Peyer's patch (tissue), 4 donors: ENCODE data around the gene ZNF622. TPM values are rescaled to one million over a fixed set of nuclear protein-coding genes. Genes with fewer than 3 reads are reported as not detected.

ENCODE experiments used
- DNase-seq, 3 donors: peaks; one replicate each; pipeline ENCODE4 v3.0.0-alpha.2; 2017 to 2019
- H3K27ac ChIP-seq, 4 donors: fragments of 200-600 bp; sonication (generic); one replicate each; pipeline ENCODE4 v1.5.1; 2016 to 2019
- H3K27me3 ChIP-seq, 2 donors: fragments of 200-600 bp; sonication (generic); one replicate each; pipeline ENCODE4 v1.5.1; 2019
- H3K36me3 ChIP-seq, 3 donors: fragments of 200-600 bp; sonication (generic); one replicate each; pipeline ENCODE4 v1.5.1; 2016 to 2019
- H3K4me1 ChIP-seq, 4 donors: fragments of 200-600 bp; sonication (generic); one replicate each; pipeline ENCODE4 v1.5.1; 2016 to 2019
- H3K4me3 ChIP-seq, 4 donors: fragments of 200-600 bp; sonication (generic); 1 replicate in 3 of 4; 2 replicates in 1 of 4; pipeline ENCODE4 v1.5.1; 2016 to 2019; ENCODE audit warnings: mild to moderate bottlenecking in 1 of 4
- H3K9me3 ChIP-seq, 4 donors: fragments of 200-600 bp; sonication (generic); one replicate each; pipeline ENCODE4 v1.5.1; 2016 to 2019; ENCODE audit warnings: mild to moderate bottlenecking in 1 of 4
- CTCF ChIP-seq, 6 experiments: fragments of 450-650 bp in 4 of 6; fragments of 200-600 bp in 2 of 6; sonication (generic) in 1 of 6; IDR thresholded peaks; one replicate each; pipeline ENCODE4 v1.5.1; 2017 to 2019; ENCODE audit warnings: antibody characterized with exemption in 6 of 6, mild to moderate bottlenecking in 3 of 6, moderate library complexity in 1 of 6
- POLR2A ChIP-seq, 2 donors: fragments of 450-650 bp; IDR thresholded peaks; one replicate each; pipeline ENCODE4 v1.5.1; 2017; ENCODE audit warnings: antibody characterized with exemption in 2 of 2, mild to moderate bottlenecking in 2 of 2, moderate library complexity in 2 of 2
- total RNA-seq, 4 donors: library from RNA; depleted of rRNA; stranded (reverse); fragments of >200 nt; gene quantifications; one replicate each; pipeline ENCODE4 v1.1.0, GENCODE V29; 2016

Gene ZNF622
- total RNA-seq, 4 donors from 2014 or later: 26.7 to 44.6 (median 32.5) TPM

- Histone ChIP-seq H3K4me1 (peaks cover 0 to 5% (median 0%) of the 10 kb centered on the region in 4 donors), H3K4me3 (no peak overlapping the region), H3K27ac (no peak overlapping the region), H3K27me3 (no peaks in the 10 kb centered on the region), H3K9me3 (peaks cover 0 to 7% (median 3%) of the 10 kb centered on the region in 4 donors), H3K36me3 (no peaks in the 10 kb centered on the region)
- TF ChIP-seq POLR2A (IDR thresholded peaks at IDR 0.05): no peak
- TF ChIP-seq CTCF (IDR thresholded peaks at IDR 0.05): no peak
- DNase-seq: no peak
Measured at GRCh38 chr5:16497546-16497945, 31.9 kb upstream of the ZNF622 start.

- H3K36me3 ChIP-seq: no peaks in the 10 kb centered on the region
- H3K27ac ChIP-seq: peak overlapping the region in 1 of 4 donors; percentile 3
- peaks cover 0 to 7% (median 3%) of the 10 kb centered on the region in 4 donors for H3K9me3 ChIP-seq
- TF ChIP-seq CTCF (IDR thresholded peaks at IDR 0.05) (no peak), POLR2A (IDR thresholded peaks at IDR 0.05) (no peak)
- H3K4me1 ChIP-seq: peaks cover 0 to 16% (median 0%) of the 10 kb centered on the region in 4 donors
- no peak for DNase-seq
- H3K27me3 ChIP-seq: no peaks in the 10 kb centered on the region
- no peak overlapping the region for H3K4me3 ChIP-seq
Measured at GRCh38 chr5:16493261-16493660, 27.7 kb upstream of the ZNF622 start.

- peak in 2 of 3 donors; percentile 65 to 77 for DNase-seq
- no peak for TF ChIP-seq POLR2A (IDR thresholded peaks at IDR 0.05)
- peak in 1 of 6 experiments; percentile 2 for TF ChIP-seq CTCF (IDR thresholded peaks at IDR 0.05)
- H3K4me1 ChIP-seq: peaks cover 0 to 23% (median 0%) of the 10 kb centered on the region in 4 donors
- peaks cover 0 to 7% (median 3%) of the 10 kb centered on the region in 4 donors for H3K9me3 ChIP-seq
- H3K36me3 ChIP-seq: no peaks in the 10 kb centered on the region
- no peaks in the 10 kb centered on the region for H3K27me3 ChIP-seq
- peak overlapping the region in 2 of 4 donors; percentile 3 to 33 for H3K27ac ChIP-seq
- H3K4me3 ChIP-seq: no peak overlapping the region
Measured at GRCh38 chr5:16492398-16493140, 27.0 kb upstream of the ZNF622 start.

- TF ChIP-seq CTCF (IDR thresholded peaks at IDR 0.05): no peak
- no peak for TF ChIP-seq POLR2A (IDR thresholded peaks at IDR 0.05)
- no peaks in the 10 kb centered on the region for H3K36me3 ChIP-seq
- no peak for DNase-seq
- no peak overlapping the region for H3K4me3 ChIP-seq
- no peak overlapping the region for H3K27ac ChIP-seq
- peaks cover 0 to 31% (median 0%) of the 10 kb centered on the region in 4 donors for H3K4me1 ChIP-seq
- H3K27me3 ChIP-seq: no peaks in the 10 kb centered on the region
- H3K9me3 ChIP-seq: peaks cover 0 to 7% (median 3%) of the 10 kb centered on the region in 4 donors
Measured at GRCh38 chr5:16490911-16491310, 25.3 kb upstream of the ZNF622 start.

GRCh38 chr5:16489322-16489791 lies 23.8 kb upstream of the ZNF622 start:
- H3K27ac ChIP-seq: no peak overlapping the region
- TF ChIP-seq CTCF (IDR thresholded peaks at IDR 0.05) (peak in 5 of 6 experiments; percentile 36 to 92 (median 79)), POLR2A (IDR thresholded peaks at IDR 0.05) (no peak)
- peaks cover 0 to 33% (median 0%) of the 10 kb centered on the region in 4 donors for H3K4me1 ChIP-seq
- no peak for DNase-seq
- no peak overlapping the region for H3K4me3 ChIP-seq
- no peaks in the 10 kb centered on the region for H3K9me3 ChIP-seq
- no peaks in the 10 kb centered on the region for H3K36me3 ChIP-seq
- H3K27me3 ChIP-seq: no peaks in the 10 kb centered on the region
